HEK293 (cell line): ENCODE measurements around the gene C1QTNF1.

Source experiments
- BCL11B ChIP-seq: fragments of 450-650 bp; formaldehyde crosslinking; IDR thresholded peaks from 2 replicates; pipeline ENCODE4 v1.5.1; 2016; ENCODE audit warnings: low read depth, missing biosample characterization, missing genetic modification characterization
- KLF10 ChIP-seq: fragments of 450-650 bp; IDR thresholded peaks from 2 replicates; pipeline ENCODE4 v1.5.1; 2018; ENCODE audit warnings: missing biosample characterization, mild to moderate bottlenecking, missing genetic modification characterization
- KLF16 ChIP-seq: fragments of 450-650 bp; formaldehyde crosslinking; IDR thresholded peaks from 2 replicates; pipeline ENCODE4 v1.5.1; 2017; ENCODE audit warnings: missing biosample characterization, missing genetic modification characterization
- KLF9 ChIP-seq: fragments of 450-650 bp; formaldehyde crosslinking; IDR thresholded peaks from 2 replicates; pipeline ENCODE4 v1.5.1; 2016; ENCODE audit warnings: missing biosample characterization, missing genetic modification characterization, low read depth
- MZF1 ChIP-seq: fragments of 450-650 bp; formaldehyde crosslinking; IDR thresholded peaks from 2 replicates; pipeline ENCODE4 v1.5.1; 2017; ENCODE audit warnings: missing biosample characterization, missing genetic modification characterization, borderline replicate concordance
- REPIN1 ChIP-seq: fragments of 450-650 bp; formaldehyde crosslinking; IDR thresholded peaks from 2 replicates; pipeline ENCODE4 v1.5.1; 2017; ENCODE audit warnings: missing biosample characterization, missing genetic modification characterization, low read depth
- SP2 ChIP-seq: fragments of 450-650 bp; formaldehyde crosslinking; IDR thresholded peaks from 2 replicates; pipeline ENCODE4 v1.5.1; 2016; ENCODE audit warnings: missing biosample characterization, missing genetic modification characterization
- YY1 ChIP-seq: fragments of 450-650 bp; formaldehyde crosslinking; IDR thresholded peaks from 2 replicates; pipeline ENCODE4 v1.5.1; 2018; ENCODE audit warnings: missing biosample characterization, missing genetic modification characterization
- YY2 ChIP-seq: fragments of 450-650 bp; formaldehyde crosslinking; IDR thresholded peaks from 2 replicates; pipeline ENCODE4 v1.5.1; 2016; ENCODE audit warnings: missing biosample characterization, missing genetic modification characterization
- ZFP37 ChIP-seq: fragments of 450-650 bp; formaldehyde crosslinking; IDR thresholded peaks from 2 replicates; pipeline ENCODE4 v1.5.1; 2016; ENCODE audit warnings: missing biosample characterization, missing genetic modification characterization
- ZFP69B ChIP-seq: fragments of 450-650 bp; formaldehyde crosslinking; IDR thresholded peaks from 2 replicates; pipeline ENCODE4 v1.5.1; 2016; ENCODE audit warnings: missing biosample characterization, missing genetic modification characterization
- ZIC2 ChIP-seq: fragments of 450-650 bp; formaldehyde crosslinking; IDR thresholded peaks from 2 replicates; pipeline ENCODE4 v1.5.1; 2016; ENCODE audit warnings: missing biosample characterization, missing genetic modification characterization
- ZNF121 ChIP-seq: fragments of 450-650 bp; formaldehyde crosslinking; IDR thresholded peaks from 2 replicates; pipeline ENCODE4 v1.5.1; 2016; ENCODE audit warnings: missing biosample characterization, missing genetic modification characterization
- ZNF24 ChIP-seq: fragments of 450-650 bp; formaldehyde crosslinking; IDR thresholded peaks from 2 replicates; pipeline ENCODE4 v1.5.1; 2016; ENCODE audit warnings: missing biosample characterization, missing genetic modification characterization
- ZNF335 ChIP-seq: fragments of 450-650 bp; formaldehyde crosslinking; conservative IDR thresholded peaks from 2 replicates; pipeline ENCODE4 v1.5.1; 2016; ENCODE audit warnings: missing biosample characterization, missing genetic modification characterization
- ZNF37A ChIP-seq: fragments of 450-650 bp; IDR thresholded peaks from 2 replicates; pipeline ENCODE4 v1.5.1; 2018; ENCODE audit warnings: missing biosample characterization, missing genetic modification characterization
- ZNF514 ChIP-seq: fragments of 450-650 bp; formaldehyde crosslinking; IDR thresholded peaks from 2 replicates; pipeline ENCODE4 v1.5.1; 2016; ENCODE audit warnings: missing biosample characterization, missing genetic modification characterization
- ZNF555 ChIP-seq: fragments of 450-650 bp; formaldehyde crosslinking; conservative IDR thresholded peaks from 2 replicates; pipeline ENCODE4 v1.5.1; 2017; ENCODE audit warnings: missing biosample characterization, mild to moderate bottlenecking, missing genetic modification characterization, inconsistent platforms
- ZNF561 ChIP-seq: fragments of 450-650 bp; IDR thresholded peaks from 2 replicates; pipeline ENCODE4 v1.5.1; 2018; ENCODE audit warnings: missing biosample characterization, missing genetic modification characterization, borderline replicate concordance
- ZNF585B ChIP-seq: fragments of 450-650 bp; formaldehyde crosslinking; IDR thresholded peaks from 2 replicates; pipeline ENCODE4 v1.5.1; 2016; ENCODE audit warnings: missing biosample characterization, missing genetic modification characterization
- ZNF701 ChIP-seq: fragments of 450-650 bp; formaldehyde crosslinking; IDR thresholded peaks from 2 replicates; pipeline ENCODE4 v1.5.1; 2016; ENCODE audit warnings: missing biosample characterization, missing genetic modification characterization
- ZSCAN16 ChIP-seq: fragments of 450-650 bp; formaldehyde crosslinking; IDR thresholded peaks from 2 replicates; pipeline ENCODE4 v1.5.1; 2016; ENCODE audit warnings: missing biosample characterization, missing genetic modification characterization
- TF ChIP-seq, protein P1 (sequence below): fragments of 450-650 bp; IDR thresholded peaks from 2 replicates; pipeline ENCODE4 v1.5.1; 2018; ENCODE audit warnings: missing biosample characterization, mild to moderate bottlenecking, missing genetic modification characterization
- TF ChIP-seq, protein P2 (sequence below): fragments of 450-650 bp; formaldehyde crosslinking; IDR thresholded peaks from 2 replicates; pipeline ENCODE4 v1.5.1; 2017; ENCODE audit warnings: missing biosample characterization, missing genetic modification characterization
- TF ChIP-seq, protein P3 (sequence below): fragments of 450-650 bp; formaldehyde crosslinking; IDR thresholded peaks from 2 replicates; pipeline ENCODE4 v1.5.1; 2016; ENCODE audit warnings: missing biosample characterization, missing genetic modification characterization
- TF ChIP-seq, protein P4 (sequence below): fragments of 450-650 bp; formaldehyde crosslinking; IDR thresholded peaks from 2 replicates; pipeline ENCODE4 v1.5.1; 2016; ENCODE audit warnings: missing biosample characterization, missing genetic modification characterization
- TF ChIP-seq, protein P5 (sequence below): fragments of 450-650 bp; formaldehyde crosslinking; optimal IDR thresholded peaks from 2 replicates; pipeline ENCODE3; 2016; ENCODE audit warnings: missing biosample characterization, mild to moderate bottlenecking, missing genetic modification characterization
- TF ChIP-seq, protein P6 (sequence below): fragments of 450-650 bp; formaldehyde crosslinking; IDR thresholded peaks from 2 replicates; pipeline ENCODE4 v1.5.1; 2016; ENCODE audit warnings: missing biosample characterization, missing genetic modification characterization
- TF ChIP-seq, protein P7 (sequence below): fragments of 450-650 bp; formaldehyde crosslinking; IDR thresholded peaks from 2 replicates; pipeline ENCODE4 v1.5.1; 2016; ENCODE audit warnings: missing biosample characterization, missing genetic modification characterization

The C1QTNF1 gene

DNA sequence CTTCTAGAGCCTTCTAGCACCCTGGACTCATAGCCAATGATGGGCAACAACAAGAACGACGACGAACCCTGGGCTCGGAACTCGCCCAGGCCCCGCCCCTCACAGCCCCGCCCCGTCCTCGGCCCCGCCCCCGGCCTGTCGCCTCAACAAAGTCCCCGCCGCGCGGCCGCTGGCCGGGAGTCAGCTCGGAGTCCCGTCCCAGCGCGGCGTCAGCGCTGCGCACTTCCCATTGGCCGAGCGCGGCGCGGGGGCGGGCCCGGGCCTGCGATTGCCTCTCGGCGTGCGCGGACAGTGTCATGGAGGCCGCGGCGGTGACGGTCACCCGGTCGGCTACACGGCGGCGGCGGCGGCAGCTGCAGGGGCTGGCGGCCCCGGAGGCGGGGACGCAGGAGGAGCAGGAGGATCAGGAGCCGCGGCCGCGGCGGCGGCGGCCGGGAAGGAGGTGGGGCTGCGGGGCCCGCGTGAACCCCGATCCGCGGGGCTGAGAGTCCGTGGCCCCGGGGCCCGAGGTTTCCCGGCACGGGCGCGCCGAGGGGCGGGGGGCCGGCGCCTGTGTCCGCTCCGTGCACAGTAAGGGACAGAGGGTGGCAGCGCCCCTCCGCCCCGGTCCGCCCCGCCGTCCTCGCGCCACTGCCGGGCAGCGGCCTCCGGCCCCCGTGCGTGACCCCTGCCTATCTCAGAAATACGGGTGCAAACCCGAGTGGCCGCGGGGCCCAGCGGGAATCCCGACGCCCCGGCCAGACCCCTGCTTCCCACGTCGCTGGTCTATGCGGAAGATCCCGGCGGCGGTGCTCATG lies 50.9 kb downstream of the C1QTNF1 start, which contains the start of gene ENGASE (continued):
- TF ChIP-seq, protein P1, sequence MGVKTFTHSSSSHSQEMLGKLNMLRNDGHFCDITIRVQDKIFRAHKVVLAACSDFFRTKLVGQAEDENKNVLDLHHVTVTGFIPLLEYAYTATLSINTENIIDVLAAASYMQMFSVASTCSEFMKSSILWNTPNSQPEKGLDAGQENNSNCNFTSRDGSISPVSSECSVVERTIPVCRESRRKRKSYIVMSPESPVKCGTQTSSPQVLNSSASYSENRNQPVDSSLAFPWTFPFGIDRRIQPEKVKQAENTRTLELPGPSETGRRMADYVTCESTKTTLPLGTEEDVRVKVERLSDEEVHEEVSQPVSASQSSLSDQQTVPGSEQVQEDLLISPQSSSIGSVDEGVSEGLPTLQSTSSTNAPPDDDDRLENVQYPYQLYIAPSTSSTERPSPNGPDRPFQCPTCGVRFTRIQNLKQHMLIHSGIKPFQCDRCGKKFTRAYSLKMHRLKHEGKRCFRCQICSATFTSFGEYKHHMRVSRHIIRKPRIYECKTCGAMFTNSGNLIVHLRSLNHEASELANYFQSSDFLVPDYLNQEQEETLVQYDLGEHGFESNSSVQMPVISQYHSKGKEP (tag by site-specific recombination) = 0 out of 2 replicates have a peak, but pooled peaks have one; percentile 34
- no peak for TF ChIP-seq ZFP69B (tag by site-specific recombination)
- TF ChIP-seq, protein P2, sequence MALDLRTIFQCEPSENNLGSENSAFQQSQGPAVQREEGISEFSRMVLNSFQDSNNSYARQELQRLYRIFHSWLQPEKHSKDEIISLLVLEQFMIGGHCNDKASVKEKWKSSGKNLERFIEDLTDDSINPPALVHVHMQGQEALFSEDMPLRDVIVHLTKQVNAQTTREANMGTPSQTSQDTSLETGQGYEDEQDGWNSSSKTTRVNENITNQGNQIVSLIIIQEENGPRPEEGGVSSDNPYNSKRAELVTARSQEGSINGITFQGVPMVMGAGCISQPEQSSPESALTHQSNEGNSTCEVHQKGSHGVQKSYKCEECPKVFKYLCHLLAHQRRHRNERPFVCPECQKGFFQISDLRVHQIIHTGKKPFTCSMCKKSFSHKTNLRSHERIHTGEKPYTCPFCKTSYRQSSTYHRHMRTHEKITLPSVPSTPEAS (tag by site-specific recombination) = no peak
- no peak for TF ChIP-seq MZF1 (tag by site-specific recombination)
- TF ChIP-seq ZFP37 (tag by site-specific recombination) = no peak
- 0 out of 2 replicates have a peak, but pooled peaks have one; percentile 29 for TF ChIP-seq KLF10 (tag by site-specific recombination)
- TF ChIP-seq, protein P3, sequence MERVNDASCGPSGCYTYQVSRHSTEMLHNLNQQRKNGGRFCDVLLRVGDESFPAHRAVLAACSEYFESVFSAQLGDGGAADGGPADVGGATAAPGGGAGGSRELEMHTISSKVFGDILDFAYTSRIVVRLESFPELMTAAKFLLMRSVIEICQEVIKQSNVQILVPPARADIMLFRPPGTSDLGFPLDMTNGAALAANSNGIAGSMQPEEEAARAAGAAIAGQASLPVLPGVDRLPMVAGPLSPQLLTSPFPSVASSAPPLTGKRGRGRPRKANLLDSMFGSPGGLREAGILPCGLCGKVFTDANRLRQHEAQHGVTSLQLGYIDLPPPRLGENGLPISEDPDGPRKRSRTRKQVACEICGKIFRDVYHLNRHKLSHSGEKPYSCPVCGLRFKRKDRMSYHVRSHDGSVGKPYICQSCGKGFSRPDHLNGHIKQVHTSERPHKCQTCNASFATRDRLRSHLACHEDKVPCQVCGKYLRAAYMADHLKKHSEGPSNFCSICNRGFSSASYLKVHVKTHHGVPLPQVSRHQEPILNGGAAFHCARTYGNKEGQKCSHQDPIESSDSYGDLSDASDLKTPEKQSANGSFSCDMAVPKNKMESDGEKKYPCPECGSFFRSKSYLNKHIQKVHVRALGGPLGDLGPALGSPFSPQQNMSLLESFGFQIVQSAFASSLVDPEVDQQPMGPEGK (tag by site-specific recombination) = no peak
- TF ChIP-seq ZNF121 (tag by site-specific recombination) = no peak
- TF ChIP-seq ZNF561 (tag by site-specific recombination) = peak; percentile 35; the same call in 1 of the 2 replicates
- TF ChIP-seq ZNF585B (tag by site-specific recombination) = no peak
- TF ChIP-seq, protein P4, sequence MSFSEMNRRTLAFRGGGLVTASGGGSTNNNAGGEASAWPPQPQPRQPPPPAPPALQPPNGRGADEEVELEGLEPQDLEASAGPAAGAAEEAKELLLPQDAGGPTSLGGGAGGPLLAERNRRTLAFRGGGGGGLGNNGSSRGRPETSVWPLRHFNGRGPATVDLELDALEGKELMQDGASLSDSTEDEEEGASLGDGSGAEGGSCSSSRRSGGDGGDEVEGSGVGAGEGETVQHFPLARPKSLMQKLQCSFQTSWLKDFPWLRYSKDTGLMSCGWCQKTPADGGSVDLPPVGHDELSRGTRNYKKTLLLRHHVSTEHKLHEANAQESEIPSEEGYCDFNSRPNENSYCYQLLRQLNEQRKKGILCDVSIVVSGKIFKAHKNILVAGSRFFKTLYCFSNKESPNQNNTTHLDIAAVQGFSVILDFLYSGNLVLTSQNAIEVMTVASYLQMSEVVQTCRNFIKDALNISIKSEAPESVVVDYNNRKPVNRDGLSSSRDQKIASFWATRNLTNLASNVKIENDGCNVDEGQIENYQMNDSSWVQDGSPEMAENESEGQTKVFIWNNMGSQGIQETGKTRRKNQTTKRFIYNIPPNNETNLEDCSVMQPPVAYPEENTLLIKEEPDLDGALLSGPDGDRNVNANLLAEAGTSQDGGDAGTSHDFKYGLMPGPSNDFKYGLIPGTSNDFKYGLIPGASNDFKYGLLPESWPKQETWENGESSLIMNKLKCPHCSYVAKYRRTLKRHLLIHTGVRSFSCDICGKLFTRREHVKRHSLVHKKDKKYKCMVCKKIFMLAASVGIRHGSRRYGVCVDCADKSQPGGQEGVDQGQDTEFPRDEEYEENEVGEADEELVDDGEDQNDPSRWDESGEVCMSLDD (tag by site-specific recombination) = no peak
- TF ChIP-seq, protein P5, sequence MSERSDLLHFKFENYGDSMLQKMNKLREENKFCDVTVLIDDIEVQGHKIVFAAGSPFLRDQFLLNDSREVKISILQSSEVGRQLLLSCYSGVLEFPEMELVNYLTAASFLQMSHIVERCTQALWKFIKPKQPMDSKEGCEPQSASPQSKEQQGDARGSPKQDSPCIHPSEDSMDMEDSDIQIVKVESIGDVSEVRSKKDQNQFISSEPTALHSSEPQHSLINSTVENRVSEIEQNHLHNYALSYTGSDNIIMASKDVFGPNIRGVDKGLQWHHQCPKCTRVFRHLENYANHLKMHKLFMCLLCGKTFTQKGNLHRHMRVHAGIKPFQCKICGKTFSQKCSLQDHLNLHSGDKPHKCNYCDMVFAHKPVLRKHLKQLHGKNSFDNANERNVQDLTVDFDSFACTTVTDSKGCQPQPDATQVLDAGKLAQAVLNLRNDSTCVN (tag by site-specific recombination) = peak; percentile 56
- TF ChIP-seq, protein P6, sequence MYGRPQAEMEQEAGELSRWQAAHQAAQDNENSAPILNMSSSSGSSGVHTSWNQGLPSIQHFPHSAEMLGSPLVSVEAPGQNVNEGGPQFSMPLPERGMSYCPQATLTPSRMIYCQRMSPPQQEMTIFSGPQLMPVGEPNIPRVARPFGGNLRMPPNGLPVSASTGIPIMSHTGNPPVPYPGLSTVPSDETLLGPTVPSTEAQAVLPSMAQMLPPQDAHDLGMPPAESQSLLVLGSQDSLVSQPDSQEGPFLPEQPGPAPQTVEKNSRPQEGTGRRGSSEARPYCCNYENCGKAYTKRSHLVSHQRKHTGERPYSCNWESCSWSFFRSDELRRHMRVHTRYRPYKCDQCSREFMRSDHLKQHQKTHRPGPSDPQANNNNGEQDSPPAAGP = no peak
- TF ChIP-seq ZIC2 (tag by site-specific recombination) = no peak; the same call in 1 of the 2 replicates
- TF ChIP-seq KLF16 = no peak
- no peak for TF ChIP-seq REPIN1 (tag by site-specific recombination)
- TF ChIP-seq ZNF555 (tag by site-specific recombination) = no peak
- no peak for TF ChIP-seq ZNF514 (tag by site-specific recombination)
- no peak for TF ChIP-seq BCL11B
- no peak for TF ChIP-seq YY2
- 0 out of 2 replicates have a peak, but pooled peaks have one; percentile 26 for TF ChIP-seq ZNF335
- peak; percentile 66 for TF ChIP-seq SP2
- TF ChIP-seq, protein P7, sequence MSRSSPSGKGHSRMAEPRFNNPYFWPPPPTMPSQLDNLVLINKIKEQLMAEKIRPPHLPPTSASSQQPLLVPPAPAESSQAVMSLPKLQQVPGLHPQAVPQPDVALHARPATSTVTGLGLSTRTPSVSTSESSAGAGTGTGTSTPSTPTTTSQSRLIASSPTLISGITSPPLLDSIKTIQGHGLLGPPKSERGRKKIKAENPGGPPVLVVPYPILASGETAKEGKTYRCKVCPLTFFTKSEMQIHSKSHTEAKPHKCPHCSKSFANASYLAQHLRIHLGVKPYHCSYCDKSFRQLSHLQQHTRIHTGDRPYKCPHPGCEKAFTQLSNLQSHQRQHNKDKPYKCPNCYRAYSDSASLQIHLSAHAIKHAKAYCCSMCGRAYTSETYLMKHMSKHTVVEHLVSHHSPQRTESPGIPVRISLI (tag by site-specific recombination) = no peak
- 0 out of 2 replicates have a peak, but pooled peaks have one; percentile 25 for TF ChIP-seq KLF9 (tag by site-specific recombination)
- no peak for TF ChIP-seq ZNF701 (tag by site-specific recombination)
- TF ChIP-seq ZNF37A = no peak
- TF ChIP-seq ZSCAN16 (tag by site-specific recombination) = no peak
- TF ChIP-seq YY1 = peak; percentile 32; the same call in 1 of the 2 replicates
- TF ChIP-seq ZNF24 (tag by site-specific recombination) = no peak
